Hepatocyte (in vitro differentiated cells): ENCODE results near the gene DDR2. TPM values are rescaled to one million over a fixed set of nuclear protein-coding genes. Genes with fewer than 3 reads are reported as not detected.
A peak's percentile ranks its signal among the peaks of the same experiment; 100 is the strongest.

Experiments
- DNase-seq: peaks from one replicate; pipeline ENCODE4 v3.0.0-alpha.2; 2016; ENCODE audit warnings: low spot score
- H2AFZ ChIP-seq: fragments of 200-600 bp; sonication (generic); 2 replicates; pipeline ENCODE4 v1.6.0; 2016; ENCODE audit warnings: antibody characterized with exemption, mild to moderate bottlenecking
- H3K27ac ChIP-seq: fragments of 200-600 bp; sonication (generic); 2 replicates; pipeline ENCODE4 v1.5.1; 2016; ENCODE audit warnings: mild to moderate bottlenecking
- H3K27me3 ChIP-seq: fragments of 200-600 bp; sonication (generic); 2 replicates; pipeline ENCODE4 v1.6.1; 2016
- H3K36me3 ChIP-seq: fragments of 200-600 bp; sonication (generic); replicated peaks from 2 replicates; pipeline ENCODE4 v1.5.1; 2016; ENCODE audit warnings: low read depth; ENCODE audit not compliant: insufficient read depth
- H3K4me1 ChIP-seq: fragments of 200-600 bp; sonication (generic); 2 replicates; pipeline ENCODE4 v1.5.1; 2016; ENCODE audit warnings: mild to moderate bottlenecking, moderate library complexity; ENCODE audit not compliant: insufficient read depth
- H3K4me2 ChIP-seq: fragments of 200-600 bp; sonication (generic); 2 replicates; pipeline ENCODE4 v1.6.0; 2016
- H3K4me3 ChIP-seq: fragments of 200-600 bp; sonication (generic); 2 replicates; pipeline ENCODE4 v1.5.1; 2016; ENCODE audit warnings: mild to moderate bottlenecking
- H3K79me2 ChIP-seq: fragments of 200-600 bp; sonication (generic); 2 replicates; pipeline ENCODE4 v1.6.0; 2017; ENCODE audit warnings: mild to moderate bottlenecking
- H3K9me2 ChIP-seq: fragments of 200-600 bp; sonication (generic); replicated peaks from 2 replicates; pipeline ENCODE4 v1.6.0; 2017; ENCODE audit warnings: mild to moderate bottlenecking; ENCODE audit not compliant: insufficient read depth
- H3K9me3 ChIP-seq: fragments of 200-600 bp; sonication (generic); 2 replicates; pipeline ENCODE4 v1.5.1; 2016; ENCODE audit warnings: low read depth, mild to moderate bottlenecking
- H4K20me1 ChIP-seq: fragments of 200-600 bp; sonication (generic); 2 replicates; pipeline ENCODE4 v1.6.0; 2016; ENCODE audit warnings: mild to moderate bottlenecking; ENCODE audit not compliant: insufficient read depth, poor library complexity, severe bottlenecking
- EZH2 ChIP-seq: fragments of 200-600 bp; sonication (generic); IDR thresholded peaks from 2 replicates; pipeline ENCODE4 v1.6.1; 2016; ENCODE audit warnings: antibody characterized with exemption, mild to moderate bottlenecking, borderline replicate concordance
- EZH2phosphoT487 ChIP-seq: fragments of 200-600 bp; sonication (generic); IDR thresholded peaks from one replicate; pipeline ENCODE4 v1.6.1; 2018; ENCODE audit warnings: antibody characterized with exemption, mild to moderate bottlenecking, low read depth, moderate library complexity; ENCODE audit not compliant: unreplicated experiment, severe bottlenecking
- WGBS: methylation state at CpG from one replicate; pipeline ENCODE4 v1.1.6; 2016; ENCODE audit warnings: low lambda C conversion rate; ENCODE audit errors: missing lambda C conversion rate; 5-methylcytosine and 5-hydroxymethylcytosine counted together
- polyA plus RNA-seq: library from polyadenylated mRNA; unstranded; fragments of >200 nt; fragmentation: Nextera tagmentation; extraction: Ambion mirVana; gene quantifications from 2 replicates; pipeline ENCODE4 v1.2.1, GENCODE V29; 2016
- total RNA-seq: library from RNA; depleted of rRNA; stranded (reverse); fragments of >200 nt; gene quantifications from 2 replicates; pipeline ENCODE4 v1.2.3, GENCODE V29; 2014
- TF ChIP-seq, protein P1 (sequence below): fragments of 200-600 bp; sonication (generic); IDR thresholded peaks from 2 replicates; pipeline ENCODE4 v1.5.1; 2016; ENCODE audit warnings: antibody characterized with exemption, mild to moderate bottlenecking; ENCODE audit not compliant: poor library complexity

Gene DDR2
- total and polyA plus RNA-seq, 2 experiments from 2014 or later = 15.7 to 40.2 TPM

DNA sequence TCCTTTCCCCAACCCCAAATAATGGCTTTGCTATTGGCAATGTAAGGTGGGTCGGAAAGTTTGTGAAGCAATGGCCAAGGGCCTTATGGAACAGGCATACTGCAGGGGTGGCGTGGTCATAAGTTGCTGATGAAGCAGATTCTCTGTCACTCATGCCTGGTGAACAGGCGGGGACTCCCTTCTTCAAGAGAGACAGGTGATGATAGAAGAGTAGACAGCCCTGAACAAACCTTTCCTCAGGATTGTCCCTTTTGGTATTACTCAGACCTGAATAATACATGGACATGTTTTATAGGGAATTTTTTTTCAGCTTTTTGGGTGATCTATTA is 12.7 kb downstream of the DDR2 start:
- Histone ChIP-seq H4K20me1 (peaks cover 10% of the 10 kb centered on the region), H3K9me2 (no peaks in the 10 kb centered on the region), H3K27ac (no peak overlapping the region), H3K9me3 (no peaks in the 10 kb centered on the region), H2AFZ (no peak overlapping the region), H3K4me3 (no peak overlapping the region), H3K4me1 (no peaks in the 10 kb centered on the region), H3K79me2 (peaks cover 95% of the 10 kb centered on the region), H3K4me2 (no peak overlapping the region), H3K27me3 (no peaks in the 10 kb centered on the region), H3K36me3 (no peaks in the 10 kb centered on the region)
- TF ChIP-seq, protein P1, sequence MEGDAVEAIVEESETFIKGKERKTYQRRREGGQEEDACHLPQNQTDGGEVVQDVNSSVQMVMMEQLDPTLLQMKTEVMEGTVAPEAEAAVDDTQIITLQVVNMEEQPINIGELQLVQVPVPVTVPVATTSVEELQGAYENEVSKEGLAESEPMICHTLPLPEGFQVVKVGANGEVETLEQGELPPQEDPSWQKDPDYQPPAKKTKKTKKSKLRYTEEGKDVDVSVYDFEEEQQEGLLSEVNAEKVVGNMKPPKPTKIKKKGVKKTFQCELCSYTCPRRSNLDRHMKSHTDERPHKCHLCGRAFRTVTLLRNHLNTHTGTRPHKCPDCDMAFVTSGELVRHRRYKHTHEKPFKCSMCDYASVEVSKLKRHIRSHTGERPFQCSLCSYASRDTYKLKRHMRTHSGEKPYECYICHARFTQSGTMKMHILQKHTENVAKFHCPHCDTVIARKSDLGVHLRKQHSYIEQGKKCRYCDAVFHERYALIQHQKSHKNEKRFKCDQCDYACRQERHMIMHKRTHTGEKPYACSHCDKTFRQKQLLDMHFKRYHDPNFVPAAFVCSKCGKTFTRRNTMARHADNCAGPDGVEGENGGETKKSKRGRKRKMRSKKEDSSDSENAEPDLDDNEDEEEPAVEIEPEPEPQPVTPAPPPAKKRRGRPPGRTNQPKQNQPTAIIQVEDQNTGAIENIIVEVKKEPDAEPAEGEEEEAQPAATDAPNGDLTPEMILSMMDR = no peak
- TF ChIP-seq EZH2 (no peak), EZH2phosphoT487 (no peak)
- 99% methylated on average over 3 of the region's 3 CpGs for WGBS
- DNase-seq = no peak

DNA sequence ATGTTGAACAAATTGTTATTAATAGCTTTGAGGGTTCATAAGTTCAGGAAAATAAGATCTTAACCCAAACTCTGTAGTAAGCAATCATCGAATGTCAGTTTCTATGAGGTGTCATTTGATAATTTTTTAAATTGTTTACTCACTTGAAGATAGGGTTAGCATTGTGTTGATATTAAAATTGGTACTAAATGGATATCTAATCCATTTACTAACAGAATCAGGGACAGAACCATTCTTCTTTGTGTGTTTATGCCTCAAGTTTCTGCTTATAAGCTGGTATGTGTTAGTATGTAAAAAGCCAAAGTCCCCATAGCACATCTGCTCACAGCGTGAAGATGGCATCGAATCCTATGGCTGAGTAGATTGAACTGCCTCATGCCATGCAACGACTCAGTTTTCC is 13.4 kb downstream of the DDR2 start:
- H3K9me3 ChIP-seq = no peaks in the 10 kb centered on the region
- no peak overlapping the region for H3K4me3 ChIP-seq
- H3K9me2 ChIP-seq = no peaks in the 10 kb centered on the region
- H3K27ac ChIP-seq = no peak overlapping the region
- DNase-seq = no peak
- H3K79me2 ChIP-seq = peaks cover 94% of the 10 kb centered on the region
- H3K4me1 ChIP-seq = no peaks in the 10 kb centered on the region
- H3K36me3 ChIP-seq = no peaks in the 10 kb centered on the region
- H2AFZ ChIP-seq = no peak overlapping the region
- H3K27me3 ChIP-seq = no peaks in the 10 kb centered on the region
- H3K4me2 ChIP-seq = no peak overlapping the region
- H4K20me1 ChIP-seq = peaks cover 10% of the 10 kb centered on the region
- TF ChIP-seq EZH2phosphoT487 (no peak), EZH2 (no peak)
- TF ChIP-seq, protein P1 = no peak
- 77% methylated on average over 4 of the region's 4 CpGs for WGBS

DNA sequence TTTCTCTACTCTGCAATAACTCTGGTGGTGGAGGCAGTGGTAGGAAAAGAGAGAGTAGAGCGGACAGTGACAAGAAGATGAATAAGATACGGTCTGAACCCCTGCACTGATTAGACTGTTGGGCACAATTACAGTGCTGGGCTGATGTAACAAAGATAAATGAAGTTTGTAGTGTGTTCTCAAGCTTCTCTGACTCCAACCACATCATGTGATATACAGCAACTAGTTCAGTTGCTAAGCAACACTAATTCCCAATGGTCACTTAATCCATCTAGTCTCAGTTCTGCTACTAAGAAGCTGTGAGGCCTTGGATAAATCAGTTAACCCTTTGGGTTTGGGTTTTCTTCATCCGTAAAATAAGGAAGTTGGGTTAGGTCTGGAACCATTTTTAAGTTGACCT is 17.3 kb downstream of the DDR2 start:
- Histone ChIP-seq H3K4me2 (peak overlapping the region; percentile 1), H3K4me3 (no peak overlapping the region), H3K4me1 (no peaks in the 10 kb centered on the region), H4K20me1 (peaks cover 10% of the 10 kb centered on the region), H3K27ac (no peak overlapping the region), H3K27me3 (no peaks in the 10 kb centered on the region), H3K9me2 (no peaks in the 10 kb centered on the region), H3K79me2 (peaks cover 79% of the 10 kb centered on the region), H2AFZ (no peak overlapping the region), H3K9me3 (no peaks in the 10 kb centered on the region), H3K36me3 (no peaks in the 10 kb centered on the region)
- DNase-seq = no peak
- TF ChIP-seq EZH2 (no peak), EZH2phosphoT487 (no peak)
- TF ChIP-seq, protein P1 = no peak
- WGBS = 55% methylated on average over 3 of the region's 3 CpGs
